ENCODE results near the gene ZNF148.

Gene ZNF148

DNA sequence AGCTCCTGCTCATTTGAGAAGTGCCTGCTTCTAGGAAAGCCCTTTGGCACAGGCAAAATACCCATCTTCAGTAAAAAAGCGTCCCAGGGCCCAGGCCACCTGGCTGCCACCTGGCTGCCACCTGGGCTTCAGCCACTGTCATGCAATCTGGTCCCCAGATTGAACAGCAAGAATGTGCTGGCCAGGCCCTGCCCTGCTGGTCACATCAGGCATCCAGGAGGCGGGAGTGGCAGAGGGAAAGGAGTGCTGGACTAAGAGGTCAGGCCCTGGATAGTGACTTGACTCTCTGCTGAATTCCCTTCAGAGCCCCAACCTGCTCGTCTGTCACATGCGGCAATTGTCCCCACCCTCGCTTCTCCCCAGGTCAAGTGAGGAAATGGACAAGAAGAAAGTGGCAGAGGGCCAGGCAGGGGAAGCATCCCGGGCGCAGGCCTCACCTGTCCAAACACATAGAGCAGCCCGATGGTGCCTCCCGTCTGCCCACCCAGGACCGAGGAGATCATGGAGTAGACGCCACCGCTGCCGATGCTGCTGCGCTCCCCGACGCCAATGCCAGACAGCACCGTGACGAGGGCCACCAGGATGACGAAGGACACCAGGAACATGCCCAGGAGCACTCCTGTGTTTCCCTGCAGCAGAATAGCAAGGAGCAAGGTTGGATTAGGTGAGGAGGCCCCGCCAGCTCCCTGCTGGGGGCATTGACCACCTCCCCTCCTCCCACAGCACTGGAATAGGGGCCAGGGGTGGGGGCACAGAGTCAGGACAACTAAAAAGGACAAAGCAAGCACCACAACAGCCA is 188.1 kb downstream of the ZNF148 start:
- no peak for DNase-seq

DNA sequence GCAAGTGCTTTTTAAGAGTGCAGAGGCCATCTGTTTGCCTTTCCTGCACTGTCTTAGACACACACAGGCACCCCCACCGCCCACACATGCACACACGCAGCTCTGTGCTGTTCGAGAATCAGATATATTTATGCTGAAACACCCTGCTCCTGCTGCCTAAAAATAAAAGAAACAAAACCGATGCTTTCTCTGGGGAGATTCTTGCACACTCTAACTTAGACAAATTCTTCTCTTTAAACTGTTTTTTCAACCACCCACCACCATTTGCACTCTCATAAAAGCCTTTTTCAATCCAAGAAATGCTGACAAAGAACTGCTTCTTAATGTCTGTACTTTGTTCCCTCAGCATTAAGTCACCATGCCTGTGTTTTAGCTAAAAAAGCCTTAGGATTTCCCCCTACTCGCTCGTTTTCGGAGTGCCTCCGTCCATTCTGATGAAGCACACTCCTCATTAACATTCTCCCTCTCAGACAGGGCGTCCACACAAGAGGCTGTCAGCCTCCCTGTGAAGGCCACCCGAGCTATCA is 188.8 kb downstream of the ZNF148 start:
- peak; percentile 7 for DNase-seq

- no peak for DNase-seq
Measured at GRCh38 chr3:125185805-125186204, 189.3 kb downstream of the ZNF148 start.

DNA sequence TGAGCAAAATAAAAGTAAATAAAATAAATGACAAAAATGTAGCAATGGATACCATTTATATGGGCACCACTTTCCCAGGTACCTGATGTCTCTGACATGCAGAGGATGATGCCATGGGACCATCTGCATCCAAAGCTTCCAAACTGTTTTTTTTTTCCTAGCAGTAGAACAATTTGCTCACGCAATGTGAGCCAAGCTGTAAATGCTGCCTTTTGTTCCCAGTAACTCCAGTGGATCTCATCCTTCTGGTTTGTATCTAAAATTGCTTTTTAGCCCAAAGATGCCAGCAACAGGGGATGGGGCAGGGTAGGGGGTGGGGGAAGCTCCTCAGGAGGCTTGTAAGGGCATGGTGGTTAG is 195.3 kb downstream of the ZNF148 start:
- DNase-seq: no peak

- DNase-seq: no peak
Measured at GRCh38 chr3:125179143-125179883, 195.8 kb downstream of the ZNF148 start.

DNA sequence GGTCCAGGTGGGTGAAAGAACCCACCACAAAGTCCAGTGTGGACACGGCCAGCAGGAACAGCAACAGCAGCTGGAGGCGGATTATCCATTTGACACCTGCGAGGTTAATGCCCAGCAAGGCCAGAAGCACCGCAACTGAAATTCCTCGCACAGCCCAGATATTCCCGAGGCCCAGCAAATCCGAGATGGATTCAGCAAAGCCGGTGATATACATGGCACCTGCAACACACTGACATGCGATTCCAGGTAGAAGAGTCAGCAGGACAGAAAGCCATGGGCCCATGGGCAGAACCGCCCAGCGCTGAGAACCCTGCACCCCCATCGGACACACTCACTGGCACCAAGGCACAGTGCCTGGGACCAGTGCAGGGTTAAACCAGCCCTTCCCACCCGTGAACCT is 197.4 kb downstream of the ZNF148 start:
- no peak for DNase-seq

Data from stimulated activated CD4-positive, alpha-beta T cell treated with anti-CD3 and anti-CD28 coated beads, Interleukin-12 subunit alpha, Interleukin-12 subunit beta, amount 100 ng/mL, for 4 hours (primary cell).